Measurements from ENCODE around the gene GCH1. TPM values are rescaled to one million over a fixed set of nuclear protein-coding genes. Genes with fewer than 3 reads are reported as not detected.

GCH1 gene
- polyA plus RNA-seq, 3 donors: 55.3 to 68.6 (median 63.3) TPM

- H3K9ac ChIP-seq (ENCODE audit: insufficient read depth, low read length, poor library complexity, severe bottlenecking): no peak overlapping the region
- TF ChIP-seq CTCF (IDR thresholded peaks at IDR 0.05): no peak
- H2AFZ ChIP-seq (ENCODE audit: insufficient read depth, low read depth, low read length, poor library complexity, severe bottlenecking): no peak overlapping the region
- H3K4me2 ChIP-seq (replicated peaks; ENCODE audit: extremely low read depth, low read length, poor library complexity, severe bottlenecking): no peak overlapping the region
- H3K79me2 ChIP-seq (ENCODE audit: insufficient read depth, low read length): no peaks in the 10 kb centered on the region
- no peak for DNase-seq
- Mint-ChIP-seq H3K27me3 (ENCODE audit: low read depth in 3 of 3) (no peaks in the 10 kb centered on the region), H3K9me3 (no peaks in the 10 kb centered on the region), H3K4me1 (peaks cover 5% of the 10 kb centered on the region), H3K36me3 (peaks cover 0 to 4% of the 10 kb centered on the region in 2 donors), H3K27ac (no peak overlapping the region), H3K4me3 (no peak overlapping the region)
- no peaks in the 10 kb centered on the region for H3K27me3 ChIP-seq (ENCODE audit: control insufficient read depth in 2 of 2, insufficient read depth in 2 of 2, low read length in 2 of 2)
- H3K4me1 ChIP-seq (ENCODE audit: control insufficient read depth in 1 of 2, insufficient read depth in 2 of 2, low read length in 2 of 2): peaks cover 0 to 1% of the 10 kb centered on the region in 2 donors
- peaks cover 0 to 2% of the 10 kb centered on the region in 2 donors for H3K36me3 ChIP-seq (replicated peaks in 1 of 2; ENCODE audit: control insufficient read depth in 1 of 2, insufficient read depth in 2 of 2, low read length in 2 of 2)
- H3K27ac ChIP-seq (ENCODE audit: low read depth in 1 of 2, low read length in 2 of 2): no peak overlapping the region
- 92% methylated on average over 5 of the region's 5 CpGs for WGBS (ENCODE audit: insufficient coverage)
- H3K4me3 ChIP-seq (replicated peaks in 1 of 3; ENCODE audit: low read depth in 2 of 3, low read length in 3 of 3): no peak overlapping the region
- H3K9me3 ChIP-seq (replicated peaks in 1 of 2; ENCODE audit: control insufficient read depth in 1 of 2, insufficient read depth in 1 of 2, low read length in 2 of 2): no peaks in the 10 kb centered on the region
- H4K20me1 ChIP-seq (ENCODE audit: insufficient read depth, low read length): no peaks in the 10 kb centered on the region
- intact Hi-C loops (cut with micrococcal nuclease): no loop called here
These were observed 33.3 kb upstream of the GCH1 start for GRCh38 chr14:54935958-54936357.

GRCh38 chr14:54935100-54935499, 32.5 kb upstream of the GCH1 start:
- Histone ChIP-seq H3K27ac (ENCODE audit: low read depth in 1 of 2, low read length in 2 of 2) (no peak overlapping the region), H3K4me1 (ENCODE audit: control insufficient read depth in 1 of 2, insufficient read depth in 2 of 2, low read length in 2 of 2) (no peaks in the 10 kb centered on the region), H3K36me3 (replicated peaks in 1 of 2; ENCODE audit: control insufficient read depth in 1 of 2, insufficient read depth in 2 of 2, low read length in 2 of 2) (peaks cover 0 to under 1% of the 10 kb centered on the region in 2 donors), H3K9ac (ENCODE audit: insufficient read depth, low read length, poor library complexity, severe bottlenecking) (no peak overlapping the region), H3K9me3 (replicated peaks in 1 of 2; ENCODE audit: control insufficient read depth in 1 of 2, insufficient read depth in 1 of 2, low read length in 2 of 2) (no peaks in the 10 kb centered on the region), H3K79me2 (ENCODE audit: insufficient read depth, low read length) (no peaks in the 10 kb centered on the region), H2AFZ (ENCODE audit: insufficient read depth, low read depth, low read length, poor library complexity, severe bottlenecking) (no peak overlapping the region), H3K4me3 (replicated peaks in 1 of 3; ENCODE audit: low read depth in 2 of 3, low read length in 3 of 3) (no peak overlapping the region), H4K20me1 (ENCODE audit: insufficient read depth, low read length) (no peaks in the 10 kb centered on the region), H3K27me3 (ENCODE audit: control insufficient read depth in 2 of 2, insufficient read depth in 2 of 2, low read length in 2 of 2) (no peaks in the 10 kb centered on the region), H3K4me2 (replicated peaks; ENCODE audit: extremely low read depth, low read length, poor library complexity, severe bottlenecking) (no peak overlapping the region)
- whole genome bisulfite sequencing (ENCODE audit: insufficient coverage): 0% methylated on average over 1 of the region's 2 CpGs
- no peaks in the 10 kb centered on the region for H3K9me3 Mint-ChIP-seq
- no peak for TF ChIP-seq CTCF (IDR thresholded peaks at IDR 0.05)
- DNase-seq: no peak
- peaks cover 0 to 2% of the 10 kb centered on the region in 2 donors for H3K36me3 Mint-ChIP-seq
- H3K4me3 Mint-ChIP-seq: no peak overlapping the region
- H3K27me3 Mint-ChIP-seq (ENCODE audit: low read depth in 3 of 3): no peaks in the 10 kb centered on the region
- intact Hi-C loops (cut with micrococcal nuclease): no loop called here
- H3K27ac Mint-ChIP-seq: no peak overlapping the region
- H3K4me1 Mint-ChIP-seq: peaks cover 5% of the 10 kb centered on the region
